Ovary (tissue), 3 donors: Measurements from ENCODE around the gene ANKRD33.

ENCODE experiments used
- EP300 ChIP-seq: sonication (generic); formaldehyde crosslinking; IDR thresholded peaks from one replicate; pipeline ENCODE4 v1.6.1; 2017; ENCODE audit warnings: antibody characterized with exemption
- TF ChIP-seq, protein P1 (sequence below), 3 donors: fragments of 450-650 bp in 2 of 3; fragments of 200-600 bp in 1 of 3; IDR thresholded peaks; one replicate each; pipeline versions ENCODE4 v1.5.1 to v1.8.0; 2016 to 2022; ENCODE audit warnings: antibody characterized with exemption in 3 of 3, mild to moderate bottlenecking in 1 of 3
- donor health status: DM: no; HTN: no; CAD: no.

GRCh38 chr12:51886021-51886710 is 1.7 kb upstream of the ANKRD33 start:
- TF ChIP-seq, protein P1, sequence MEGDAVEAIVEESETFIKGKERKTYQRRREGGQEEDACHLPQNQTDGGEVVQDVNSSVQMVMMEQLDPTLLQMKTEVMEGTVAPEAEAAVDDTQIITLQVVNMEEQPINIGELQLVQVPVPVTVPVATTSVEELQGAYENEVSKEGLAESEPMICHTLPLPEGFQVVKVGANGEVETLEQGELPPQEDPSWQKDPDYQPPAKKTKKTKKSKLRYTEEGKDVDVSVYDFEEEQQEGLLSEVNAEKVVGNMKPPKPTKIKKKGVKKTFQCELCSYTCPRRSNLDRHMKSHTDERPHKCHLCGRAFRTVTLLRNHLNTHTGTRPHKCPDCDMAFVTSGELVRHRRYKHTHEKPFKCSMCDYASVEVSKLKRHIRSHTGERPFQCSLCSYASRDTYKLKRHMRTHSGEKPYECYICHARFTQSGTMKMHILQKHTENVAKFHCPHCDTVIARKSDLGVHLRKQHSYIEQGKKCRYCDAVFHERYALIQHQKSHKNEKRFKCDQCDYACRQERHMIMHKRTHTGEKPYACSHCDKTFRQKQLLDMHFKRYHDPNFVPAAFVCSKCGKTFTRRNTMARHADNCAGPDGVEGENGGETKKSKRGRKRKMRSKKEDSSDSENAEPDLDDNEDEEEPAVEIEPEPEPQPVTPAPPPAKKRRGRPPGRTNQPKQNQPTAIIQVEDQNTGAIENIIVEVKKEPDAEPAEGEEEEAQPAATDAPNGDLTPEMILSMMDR (IDR thresholded peaks at IDR 0.05), result no peak
- TF ChIP-seq EP300, result peak; percentile 86
